T-helper 17 cell (primary cell): Measurements from ENCODE around the gene PPP2R2C. TPM values are rescaled to one million over a fixed set of nuclear protein-coding genes. Genes with fewer than 3 reads are reported as not detected.

ENCODE experiments used
- ATAC-seq: fragments of 150-1000 bp; cut with Tn5 transposase; 2 replicates; pipeline ENCODE4 v1.10.0; 2021; ENCODE audit warnings: mild to moderate bottlenecking, moderate library complexity
- DNase-seq, 3 donors: peaks; one replicate each; pipeline versions ENCODE4 v3.0.0 to v3.0.0-alpha.2; 2020 to 2021
- H3K9me3 ChIP-seq: one replicate; pipeline ENCODE4 v1.7.0; 2013; ENCODE audit warnings: low read length, mild to moderate bottlenecking; ENCODE audit not compliant: control insufficient read depth, poor library complexity, severe bottlenecking
- H3K27ac Mint-ChIP-seq: one replicate; pipeline ENCODE4 v1.8.0; 2022; ENCODE audit warnings: mild to moderate bottlenecking, moderate library complexity, mixed read lengths
- H3K27me3 Mint-ChIP-seq: one replicate; pipeline ENCODE4 v1.8.0; 2022; ENCODE audit warnings: mixed read lengths
- H3K36me3 Mint-ChIP-seq: one replicate; pipeline ENCODE4 v1.8.0; 2022; ENCODE audit warnings: low read depth, mixed read lengths
- H3K4me1 Mint-ChIP-seq: one replicate; pipeline ENCODE4 v1.8.0; 2022; ENCODE audit warnings: mild to moderate bottlenecking, mixed read lengths
- H3K4me3 Mint-ChIP-seq: one replicate; pipeline ENCODE4 v1.8.0; 2022; ENCODE audit warnings: mild to moderate bottlenecking, moderate library complexity, mixed read lengths
- total RNA-seq, 4 donors: library from RNA in 2 of 4; stranded (reverse) in 2 of 4; gene quantifications; one replicate each; pipeline ENCODE4 v1.2.3 and lab custom pipeline; 2022 to 2026

PPP2R2C gene
- total RNA-seq, result not detected
- 0 to 0.15 reads per million in 2 donors for total RNA-seq (lab: John Stamatoyannopoulos, UW)

GRCh38 chr4:6472387-6473263, at the start of gene PPP2R2C:
PPP2R2C (minus strand) TSS chr4:6472614; CDS start chr4:6472229, 385 bp downstream.
- DNase-seq (no peak), ATAC-seq (no peak)
- H3K36me3 Mint-ChIP-seq, result peaks cover 8% of the 10 kb centered on the region
- peak within 1 kb of the TSS; percentile 70 for H3K4me3 Mint-ChIP-seq
- no peaks in the 10 kb centered on the region for H3K9me3 ChIP-seq
- H3K4me1 Mint-ChIP-seq, result peaks cover 4% of the 10 kb centered on the region
- no peak within 1 kb of the TSS for H3K27ac Mint-ChIP-seq
- H3K27me3 Mint-ChIP-seq, result peaks cover 61% of the 10 kb centered on the region

- H3K4me3 Mint-ChIP-seq, result no peak overlapping the region
- no peaks in the 10 kb centered on the region for H3K9me3 ChIP-seq
- DNase-seq (no peak), ATAC-seq (no peak)
- no peaks in the 10 kb centered on the region for H3K4me1 Mint-ChIP-seq
- H3K27ac Mint-ChIP-seq, result no peak overlapping the region
- H3K36me3 Mint-ChIP-seq, result peaks cover 2% of the 10 kb centered on the region
- peaks cover 47% of the 10 kb centered on the region for H3K27me3 Mint-ChIP-seq
These were observed 48.6 kb upstream of the PPP2R2C start for GRCh38 chr4:6520978-6521377.

- no peaks in the 10 kb centered on the region for H3K9me3 ChIP-seq
- ATAC-seq (no peak), DNase-seq (no peak)
- Mint-ChIP-seq H3K36me3 (peaks cover 2% of the 10 kb centered on the region), H3K27me3 (peaks cover 49% of the 10 kb centered on the region), H3K4me1 (no peaks in the 10 kb centered on the region), H3K4me3 (no peak overlapping the region), H3K27ac (no peak overlapping the region)
These were observed 47.7 kb upstream of the PPP2R2C start for GRCh38 chr4:6520051-6520636.

- peaks cover 48% of the 10 kb centered on the region for H3K27me3 Mint-ChIP-seq
- H3K4me1 Mint-ChIP-seq, result no peaks in the 10 kb centered on the region
- ATAC-seq (no peak), DNase-seq (no peak)
- H3K4me3 Mint-ChIP-seq, result no peak overlapping the region
- H3K9me3 ChIP-seq, result no peaks in the 10 kb centered on the region
- H3K27ac Mint-ChIP-seq, result no peak overlapping the region
- peaks cover 2% of the 10 kb centered on the region for H3K36me3 Mint-ChIP-seq
These were observed 44.8 kb upstream of the PPP2R2C start for GRCh38 chr4:6517171-6517570.

- H3K9me3 ChIP-seq, result no peaks in the 10 kb centered on the region
- no peak for DNase-seq
- H3K4me1 Mint-ChIP-seq, result no peaks in the 10 kb centered on the region
- no peak overlapping the region for H3K4me3 Mint-ChIP-seq
- peaks cover 48% of the 10 kb centered on the region for H3K27me3 Mint-ChIP-seq
- peaks cover 2% of the 10 kb centered on the region for H3K36me3 Mint-ChIP-seq
- no peak for ATAC-seq
- H3K27ac Mint-ChIP-seq, result no peak overlapping the region
These were observed 44.3 kb upstream of the PPP2R2C start for GRCh38 chr4:6516762-6517161.

GRCh38 chr4:6516281-6516680, 43.9 kb upstream of the PPP2R2C start:
- Mint-ChIP-seq H3K27ac (no peak overlapping the region), H3K4me3 (no peak overlapping the region), H3K27me3 (peaks cover 43% of the 10 kb centered on the region), H3K4me1 (no peaks in the 10 kb centered on the region), H3K36me3 (peaks cover 2% of the 10 kb centered on the region)
- DNase-seq, result no peak
- no peaks in the 10 kb centered on the region for H3K9me3 ChIP-seq
- no peak for ATAC-seq

- Mint-ChIP-seq H3K27me3 (peaks cover 30% of the 10 kb centered on the region), H3K4me1 (no peaks in the 10 kb centered on the region), H3K27ac (no peak overlapping the region), H3K36me3 (no peaks in the 10 kb centered on the region), H3K4me3 (no peak overlapping the region)
- H3K9me3 ChIP-seq, result no peaks in the 10 kb centered on the region
- DNase-seq, result no peak
- ATAC-seq, result no peak
These were observed 41.3 kb upstream of the PPP2R2C start for GRCh38 chr4:6513678-6514077.

GRCh38 chr4:6509587-6509986, 37.2 kb upstream of the PPP2R2C start:
- no peaks in the 10 kb centered on the region for H3K9me3 ChIP-seq
- no peak for DNase-seq
- Mint-ChIP-seq H3K4me3 (no peak overlapping the region), H3K27ac (no peak overlapping the region), H3K4me1 (no peaks in the 10 kb centered on the region), H3K27me3 (no peaks in the 10 kb centered on the region), H3K36me3 (no peaks in the 10 kb centered on the region)
- no peak for ATAC-seq

GRCh38 chr4:6507345-6507744, 34.9 kb upstream of the PPP2R2C start:
- H3K36me3 Mint-ChIP-seq, result no peaks in the 10 kb centered on the region
- no peaks in the 10 kb centered on the region for H3K27me3 Mint-ChIP-seq
- H3K4me3 Mint-ChIP-seq, result no peak overlapping the region
- no peaks in the 10 kb centered on the region for H3K4me1 Mint-ChIP-seq
- no peak overlapping the region for H3K27ac Mint-ChIP-seq
- no peak for DNase-seq
- no peak for ATAC-seq
- H3K9me3 ChIP-seq, result no peaks in the 10 kb centered on the region

GRCh38 chr4:6506616-6507140, 34.3 kb upstream of the PPP2R2C start:
- peaks cover 4% of the 10 kb centered on the region for H3K27me3 Mint-ChIP-seq
- no peaks in the 10 kb centered on the region for H3K36me3 Mint-ChIP-seq
- H3K4me1 Mint-ChIP-seq, result no peaks in the 10 kb centered on the region
- H3K9me3 ChIP-seq, result no peaks in the 10 kb centered on the region
- H3K4me3 Mint-ChIP-seq, result no peak overlapping the region
- H3K27ac Mint-ChIP-seq, result no peak overlapping the region
- DNase-seq (no peak), ATAC-seq (no peak)

GRCh38 chr4:6504900-6505496, 32.6 kb upstream of the PPP2R2C start:
- Mint-ChIP-seq H3K36me3 (no peaks in the 10 kb centered on the region), H3K4me1 (no peaks in the 10 kb centered on the region), H3K27me3 (peaks cover 20% of the 10 kb centered on the region), H3K27ac (no peak overlapping the region), H3K4me3 (no peak overlapping the region)
- no peaks in the 10 kb centered on the region for H3K9me3 ChIP-seq
- ATAC-seq (no peak), DNase-seq (no peak)

GRCh38 chr4:6502747-6503465, 30.5 kb upstream of the PPP2R2C start:
- Mint-ChIP-seq H3K27ac (no peak overlapping the region), H3K4me3 (no peak overlapping the region), H3K27me3 (peaks cover 27% of the 10 kb centered on the region), H3K4me1 (no peaks in the 10 kb centered on the region), H3K36me3 (no peaks in the 10 kb centered on the region)
- DNase-seq (no peak), ATAC-seq (no peak)
- no peaks in the 10 kb centered on the region for H3K9me3 ChIP-seq

- H3K36me3 Mint-ChIP-seq, result no peaks in the 10 kb centered on the region
- no peak overlapping the region for H3K27ac Mint-ChIP-seq
- peaks cover 33% of the 10 kb centered on the region for H3K27me3 Mint-ChIP-seq
- ATAC-seq (no peak), DNase-seq (no peak)
- no peaks in the 10 kb centered on the region for H3K4me1 Mint-ChIP-seq
- no peaks in the 10 kb centered on the region for H3K9me3 ChIP-seq
- H3K4me3 Mint-ChIP-seq, result no peak overlapping the region
These were observed 29.7 kb upstream of the PPP2R2C start for GRCh38 chr4:6502147-6502546.
